ENCODE results near the gene FCRL5. TPM values are rescaled to one million over a fixed set of nuclear protein-coding genes. Genes with fewer than 3 reads are reported as not detected.

FCRL5 gene
- total RNA-seq, 1 donor from 2014 or later, result not detected

- no peak for DNase-seq
- Histone ChIP-seq H3K27ac (replicated peaks) (no peak overlapping the region), H3K4me3 (no peak overlapping the region), H3K4me1 (no peaks in the 10 kb centered on the region), H3K27me3 (ENCODE audit: low read depth) (peaks cover 21% of the 10 kb centered on the region), H3K9me3 (replicated peaks) (no peaks in the 10 kb centered on the region), H3K36me3 (no peaks in the 10 kb centered on the region)
- TF ChIP-seq CTCF (IDR thresholded peaks at IDR 0.05; ENCODE audit: borderline replicate concordance), result no peak
- intact Hi-C loops (cut with micrococcal nuclease), result no loop called here
These were observed 36.6 kb downstream of the FCRL5 start for GRCh38 chr1:157515709-157516108.

GRCh38 chr1:157515141-157515540, 37.2 kb downstream of the FCRL5 start:
- TF ChIP-seq CTCF (IDR thresholded peaks at IDR 0.05; ENCODE audit: borderline replicate concordance), result no peak

GRCh38 chr1:157512036-157512969, 40.0 kb downstream of the FCRL5 start:
- Histone ChIP-seq H3K27me3 (ENCODE audit: low read depth) (peaks cover 10% of the 10 kb centered on the region), H3K27ac (replicated peaks) (no peak overlapping the region), H3K9me3 (replicated peaks) (no peaks in the 10 kb centered on the region), H3K36me3 (no peaks in the 10 kb centered on the region), H3K4me1 (no peaks in the 10 kb centered on the region), H3K4me3 (no peak overlapping the region)
- TF ChIP-seq CTCF (IDR thresholded peaks at IDR 0.05; ENCODE audit: borderline replicate concordance), result no peak
- intact Hi-C loops (cut with micrococcal nuclease), result no loop called here
- no peak for DNase-seq

More at GRCh38 chr1:157515141-157515540, 37.2 kb downstream of the FCRL5 start:
- Histone ChIP-seq H3K9me3 (replicated peaks) (no peaks in the 10 kb centered on the region), H3K27me3 (ENCODE audit: low read depth) (peaks cover 15% of the 10 kb centered on the region), H3K4me1 (no peaks in the 10 kb centered on the region), H3K27ac (replicated peaks) (no peak overlapping the region), H3K4me3 (no peak overlapping the region), H3K36me3 (no peaks in the 10 kb centered on the region)
- intact Hi-C loops (cut with micrococcal nuclease), result no loop called here
- no peak for DNase-seq

- no peaks in the 10 kb centered on the region for H3K36me3 ChIP-seq
- peaks cover 31% of the 10 kb centered on the region for H3K27me3 ChIP-seq (ENCODE audit: low read depth)
- intact Hi-C loops (cut with micrococcal nuclease), result no loop called here
- no peak for DNase-seq
- H3K9me3 ChIP-seq (replicated peaks), result no peaks in the 10 kb centered on the region
- TF ChIP-seq CTCF (IDR thresholded peaks at IDR 0.05; ENCODE audit: borderline replicate concordance), result no peak
- H3K4me1 ChIP-seq, result no peaks in the 10 kb centered on the region
- H3K27ac ChIP-seq (replicated peaks), result no peak overlapping the region
- no peak overlapping the region for H3K4me3 ChIP-seq
These were observed 42.6 kb downstream of the FCRL5 start for GRCh38 chr1:157509546-157510232.

GRCh38 chr1:157505481-157506272, 46.6 kb downstream of the FCRL5 start:
- DNase-seq, result no peak
- H3K9me3 ChIP-seq (replicated peaks), result no peaks in the 10 kb centered on the region
- TF ChIP-seq CTCF (IDR thresholded peaks at IDR 0.05; ENCODE audit: borderline replicate concordance), result peak; percentile 75
- peaks cover 49% of the 10 kb centered on the region for H3K27me3 ChIP-seq (ENCODE audit: low read depth)
- no peaks in the 10 kb centered on the region for H3K36me3 ChIP-seq
- intact Hi-C loops (cut with micrococcal nuclease), result no loop called here
- no peak overlapping the region for H3K4me3 ChIP-seq
- H3K4me1 ChIP-seq, result no peaks in the 10 kb centered on the region
- H3K27ac ChIP-seq (replicated peaks), result no peak overlapping the region
